Gastrocnemius medialis (tissue), 4 donors: Measurements from ENCODE around the gene PHOX2A.
"Not testable (repeated sequence)": the region's sequence is repeated elsewhere in the genome, so short reads cannot be mapped to it uniquely, and the experiment has no call there.

Experiments
- POLR2A ChIP-seq, 2 donors: fragments of 450-650 bp; IDR thresholded peaks; one replicate each; pipeline ENCODE4 v1.6.1; 2017; ENCODE audit warnings: antibody characterized with exemption in 2 of 2, mild to moderate bottlenecking in 2 of 2, moderate library complexity in 2 of 2
- TF ChIP-seq, protein P1 (sequence below), 5 experiments: fragments of 450-650 bp in 3 of 5; fragments of 200-600 bp in 2 of 5; sonication (generic) in 2 of 5; IDR thresholded peaks in 4 of 5; conservative IDR thresholded peaks in 1 of 5; 1 replicate in 4 of 5; 2 replicates in 1 of 5; pipeline ENCODE4 v1.5.1; 2016 to 2019; ENCODE audit warnings: antibody characterized with exemption in 5 of 5, mild to moderate bottlenecking in 3 of 5, moderate library complexity in 3 of 5

DNA sequence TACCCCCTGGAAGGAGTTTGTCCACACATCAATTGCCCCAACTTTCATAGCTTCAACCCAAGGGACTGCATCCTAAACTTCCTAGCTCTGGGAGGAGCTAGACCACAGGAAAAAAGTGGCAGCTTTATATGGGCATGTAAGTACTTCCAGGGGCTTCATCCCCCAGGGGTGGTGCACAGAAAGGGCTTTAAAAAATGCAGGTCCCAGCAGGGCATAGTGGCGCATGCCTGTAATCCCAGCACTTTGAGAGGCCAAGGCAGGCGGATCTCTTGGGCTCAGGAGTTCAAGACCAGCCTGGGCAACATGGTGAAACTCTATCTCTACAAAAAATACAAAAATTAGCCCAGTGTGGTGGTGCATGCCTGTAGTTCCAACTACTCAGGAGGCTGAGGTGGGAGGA is 37.2 kb downstream of the PHOX2A start:
- TF ChIP-seq POLR2A (IDR thresholded peaks at IDR 0.05): not testable (repeated sequence)
- TF ChIP-seq, protein P1, sequence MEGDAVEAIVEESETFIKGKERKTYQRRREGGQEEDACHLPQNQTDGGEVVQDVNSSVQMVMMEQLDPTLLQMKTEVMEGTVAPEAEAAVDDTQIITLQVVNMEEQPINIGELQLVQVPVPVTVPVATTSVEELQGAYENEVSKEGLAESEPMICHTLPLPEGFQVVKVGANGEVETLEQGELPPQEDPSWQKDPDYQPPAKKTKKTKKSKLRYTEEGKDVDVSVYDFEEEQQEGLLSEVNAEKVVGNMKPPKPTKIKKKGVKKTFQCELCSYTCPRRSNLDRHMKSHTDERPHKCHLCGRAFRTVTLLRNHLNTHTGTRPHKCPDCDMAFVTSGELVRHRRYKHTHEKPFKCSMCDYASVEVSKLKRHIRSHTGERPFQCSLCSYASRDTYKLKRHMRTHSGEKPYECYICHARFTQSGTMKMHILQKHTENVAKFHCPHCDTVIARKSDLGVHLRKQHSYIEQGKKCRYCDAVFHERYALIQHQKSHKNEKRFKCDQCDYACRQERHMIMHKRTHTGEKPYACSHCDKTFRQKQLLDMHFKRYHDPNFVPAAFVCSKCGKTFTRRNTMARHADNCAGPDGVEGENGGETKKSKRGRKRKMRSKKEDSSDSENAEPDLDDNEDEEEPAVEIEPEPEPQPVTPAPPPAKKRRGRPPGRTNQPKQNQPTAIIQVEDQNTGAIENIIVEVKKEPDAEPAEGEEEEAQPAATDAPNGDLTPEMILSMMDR (IDR thresholded peaks at IDR 0.05 in 4 of 5, conservative IDR thresholded peaks at IDR 0.05 in 1 of 5): not testable (repeated sequence)
